Measurements from ENCODE around the gene ETFB.

ETFB gene

GRCh38 chr19:51346742-51347141 lies 19.4 kb downstream of the ETFB start:
- DNase-seq, result no peak

DNA sequence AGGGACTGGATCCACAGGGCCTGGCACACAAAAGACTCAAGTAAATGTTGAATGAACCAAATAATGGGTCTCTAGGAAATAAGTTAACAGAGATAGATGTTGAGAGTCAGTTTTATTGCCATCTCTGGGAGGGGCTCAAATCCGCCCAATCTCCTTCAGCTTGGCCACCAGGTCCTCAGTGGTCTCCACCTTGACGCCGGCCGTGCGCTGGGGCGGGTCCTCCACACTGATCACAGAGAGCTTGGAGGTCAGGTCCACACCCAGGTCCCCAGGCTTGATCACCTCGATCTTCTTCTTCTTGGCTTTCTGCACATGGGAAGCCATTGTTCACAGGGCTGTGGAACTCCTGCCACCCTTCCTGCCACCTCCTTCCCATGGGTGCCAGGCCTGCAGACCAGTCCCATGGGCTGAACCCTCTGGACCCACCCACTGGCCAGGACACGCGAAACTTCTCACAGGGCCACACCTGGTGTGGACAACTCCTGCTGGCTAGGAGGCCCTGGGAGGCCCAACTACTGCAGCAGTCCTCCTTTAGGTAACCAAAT lies 21.0 kb downstream of the ETFB start:
- DNase-seq, result no peak

- no peak for DNase-seq
These were observed 23.3 kb downstream of the ETFB start for GRCh38 chr19:51342631-51343569.

- DNase-seq, result no peak
These were observed 24.1 kb downstream of the ETFB start, which contains the start of gene VSIG10L for GRCh38 chr19:51341976-51342580. Gene VSIG10L, minus strand, starts transcription at chr19:51342139. Its CDS starts 15 bp downstream, at chr19:51342124.

- no peak for DNase-seq
These were observed 25.1 kb downstream of the ETFB start for GRCh38 chr19:51341066-51341465.

- peak; percentile 88 for DNase-seq
These were observed 26.2 kb downstream of the ETFB start for GRCh38 chr19:51339687-51340656.

DNA sequence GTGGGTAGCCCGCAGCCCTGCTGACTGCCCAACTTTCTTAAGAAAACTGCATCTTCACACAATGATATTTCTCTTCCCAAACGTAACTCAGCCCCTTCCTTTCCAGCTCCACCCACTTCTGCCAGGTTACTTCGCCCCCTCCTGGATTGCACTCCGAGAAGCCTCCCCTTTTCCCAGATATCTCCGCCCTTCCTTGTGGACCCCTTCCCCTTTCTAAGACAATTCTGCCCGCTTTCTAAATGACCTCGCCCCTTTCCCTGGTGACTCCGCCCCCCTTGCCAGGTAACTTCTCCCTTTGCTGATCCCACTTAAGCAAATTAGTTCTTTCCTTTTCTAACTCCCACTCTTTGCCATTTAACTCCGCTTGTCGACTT lies 26.9 kb downstream of the ETFB start:
- DNase-seq, result no peak

DNA sequence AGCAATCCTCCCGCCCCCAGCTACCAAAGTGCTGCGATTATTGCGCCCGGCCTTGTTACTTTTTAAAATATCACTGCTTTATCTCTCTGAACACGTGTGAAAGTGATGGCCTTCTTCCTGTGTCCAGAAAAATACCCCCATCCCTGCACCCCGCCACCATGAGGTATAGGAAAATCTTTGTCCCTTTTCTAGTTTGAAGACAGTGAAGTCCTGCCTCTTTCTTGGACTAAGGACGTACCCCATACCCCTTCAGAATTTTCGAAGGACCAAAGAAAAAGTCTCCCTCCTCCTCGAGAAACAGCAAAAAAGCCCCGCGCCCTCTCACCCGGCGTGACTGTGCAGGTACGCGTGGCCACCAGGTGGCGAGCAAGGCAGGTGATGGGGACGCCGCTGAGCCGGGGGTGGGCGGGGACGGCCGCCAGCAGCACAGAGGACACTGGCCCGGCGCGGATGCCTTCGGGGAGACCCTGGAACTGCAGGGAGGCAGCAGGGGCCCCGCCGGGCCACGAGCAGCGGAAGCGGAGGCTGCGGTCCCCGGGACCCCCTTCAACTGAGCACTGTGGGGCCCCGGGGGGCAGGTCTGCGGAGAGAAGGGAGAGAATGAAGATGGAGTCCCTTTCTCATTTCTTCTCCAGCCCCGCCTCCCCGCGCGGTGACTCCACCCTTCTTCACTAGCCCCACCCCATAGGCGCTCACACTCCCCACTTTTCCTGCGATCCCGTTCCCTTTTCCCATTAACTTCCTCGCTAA lies 27.4 kb downstream of the ETFB start:
- peak; percentile 66 for DNase-seq

DNA sequence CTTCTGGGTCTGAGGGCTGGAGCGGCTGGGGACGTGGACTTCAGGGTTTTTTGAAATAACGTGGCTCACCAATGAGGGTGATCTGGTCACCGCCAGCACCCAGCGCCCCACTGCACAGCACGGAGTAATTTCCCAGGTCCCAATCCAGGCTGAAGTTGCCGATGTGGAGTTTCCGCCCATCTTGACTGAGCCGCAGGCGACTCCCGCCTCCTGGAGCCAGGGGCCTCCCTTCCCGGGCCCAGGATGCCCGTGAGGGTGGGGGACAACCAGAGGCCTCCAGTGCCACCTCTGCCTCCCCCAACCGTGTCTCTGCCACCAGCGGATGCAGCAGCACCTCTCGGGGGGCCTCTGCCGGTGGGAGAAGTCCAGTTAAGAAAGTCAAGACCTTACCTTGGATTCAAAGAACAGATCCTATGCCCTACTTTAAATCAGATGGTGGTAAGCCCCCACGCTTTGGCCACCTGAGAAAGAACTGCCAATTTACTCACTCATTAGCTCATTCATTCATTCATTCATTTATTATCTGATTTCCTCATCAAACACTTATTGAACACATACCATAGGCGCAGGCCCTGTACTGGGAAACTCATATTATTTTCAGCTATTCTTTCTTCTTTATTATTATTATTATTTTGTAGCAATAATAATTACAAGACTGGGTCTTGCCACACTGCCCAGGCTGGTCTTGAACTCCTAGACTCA lies 28.2 kb downstream of the ETFB start:
- DNase-seq, result no peak

- no peak for DNase-seq
These were observed 28.9 kb downstream of the ETFB start for GRCh38 chr19:51337141-51337860.

DNA sequence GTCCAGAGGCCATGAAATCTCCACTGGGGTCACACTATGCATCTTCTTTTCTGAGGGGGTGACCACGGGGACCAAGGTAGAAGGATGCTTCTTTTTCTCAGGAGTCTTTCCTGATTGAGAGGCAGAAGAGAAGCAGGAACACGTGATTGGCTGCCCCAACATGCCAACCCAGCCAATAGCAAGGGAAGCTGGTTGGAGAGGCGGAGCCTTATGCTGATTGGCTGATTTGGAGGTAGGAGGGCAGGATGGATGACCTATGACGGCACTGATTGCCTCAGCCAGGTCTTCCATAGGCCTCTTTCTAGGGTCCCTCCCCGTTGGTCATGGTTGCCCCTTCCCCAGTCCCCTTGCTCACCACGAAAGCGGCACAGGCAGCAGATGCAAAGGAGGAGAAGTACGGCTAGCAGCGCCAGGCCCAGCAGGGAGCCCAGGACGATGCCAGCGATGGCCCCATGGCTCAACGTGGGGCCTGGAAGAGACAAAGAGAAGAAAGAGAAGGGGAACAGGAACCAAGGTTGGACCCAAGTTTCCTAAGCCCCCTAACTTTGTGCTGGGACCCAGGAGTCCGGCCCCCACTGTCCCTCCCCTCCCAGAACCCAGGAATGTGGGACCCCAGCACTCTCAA lies 32.2 kb downstream of the ETFB start:
- no peak for DNase-seq

DNA sequence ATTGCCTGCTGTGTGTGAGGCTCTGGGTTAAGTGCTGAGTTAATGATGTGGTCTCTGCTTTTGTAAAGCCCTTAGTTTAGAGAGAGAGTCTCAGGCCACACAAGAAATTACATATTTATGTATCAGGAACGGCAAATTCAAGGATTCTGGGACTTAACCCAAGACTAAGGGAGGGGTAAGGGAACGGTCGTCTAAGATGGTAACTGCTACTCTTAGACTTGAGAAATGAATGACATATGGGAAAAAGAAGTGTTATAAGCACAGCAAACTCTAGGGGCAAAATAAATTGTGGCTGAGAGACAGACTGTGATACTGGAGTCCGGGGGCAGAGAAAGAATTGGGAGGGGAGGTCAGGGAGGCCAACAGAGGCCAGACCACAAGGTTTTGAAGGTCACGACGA lies 34.5 kb downstream of the ETFB start:
- no peak for DNase-seq

DNA sequence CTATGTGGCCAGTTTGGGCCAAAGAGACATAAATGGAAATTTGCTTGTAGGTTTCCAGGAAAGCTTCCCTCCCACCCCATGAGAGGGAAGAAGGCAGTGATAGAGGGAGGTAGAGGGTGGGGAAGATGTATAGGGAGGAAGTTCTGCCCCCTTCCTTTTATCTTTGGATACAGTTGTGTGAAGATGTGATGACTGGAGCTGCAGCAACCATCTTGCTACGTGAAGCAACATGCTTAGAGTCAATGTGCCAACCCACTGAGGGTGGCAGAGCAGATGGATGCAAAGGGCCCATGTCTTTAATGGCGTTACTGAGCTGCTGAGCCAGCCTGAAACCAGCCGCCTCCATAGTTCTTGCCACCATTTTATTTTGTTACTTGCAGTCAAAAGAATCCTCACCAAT lies 35.0 kb downstream of the ETFB start:
- no peak for DNase-seq

GRCh38 chr19:51330366-51330765 lies 35.8 kb downstream of the ETFB start:
- DNase-seq, result no peak

GRCh38 chr19:51329411-51329810 lies 36.8 kb downstream of the ETFB start:
- no peak for DNase-seq

- DNase-seq, result no peak
These were observed 38.9 kb downstream of the ETFB start for GRCh38 chr19:51327066-51328001.

GRCh38 chr19:51326216-51327065 lies 39.7 kb downstream of the ETFB start:
- DNase-seq, result no peak

Data from GDM1 (cell line).